T-helper 2 cell treated with Interferon-gamma antibody and Interleukin-4, amounts not matched to agents 5 μg/mL and 100 μg/mL, for 36 hours (primary cell): ENCODE measurements around the gene DRAXIN.

ENCODE experiments used
- DNase-seq: peaks from one replicate; pipeline ENCODE4 v3.0.0; 2021; ENCODE audit warnings: low spot score
- H3K27ac Mint-ChIP-seq: one replicate; pipeline ENCODE4 v1.8.0; 2021; ENCODE audit warnings: mild to moderate bottlenecking, mixed read lengths
- H3K27me3 Mint-ChIP-seq: one replicate; pipeline ENCODE4 v1.8.0; 2021; ENCODE audit warnings: low read depth, mixed read lengths
- H3K36me3 Mint-ChIP-seq: one replicate; pipeline ENCODE4 v1.8.0; 2021; ENCODE audit warnings: low read depth, mixed read lengths
- H3K4me1 Mint-ChIP-seq: one replicate; pipeline ENCODE4 v1.8.0; 2021; ENCODE audit warnings: low read depth, mixed read lengths
- H3K4me3 Mint-ChIP-seq: one replicate; pipeline ENCODE4 v1.8.0; 2022; ENCODE audit warnings: mild to moderate bottlenecking, moderate library complexity, mixed read lengths
- H3K9me3 Mint-ChIP-seq: one replicate; pipeline ENCODE4 v1.8.0; 2021; ENCODE audit warnings: mixed read lengths

The DRAXIN gene

DNA sequence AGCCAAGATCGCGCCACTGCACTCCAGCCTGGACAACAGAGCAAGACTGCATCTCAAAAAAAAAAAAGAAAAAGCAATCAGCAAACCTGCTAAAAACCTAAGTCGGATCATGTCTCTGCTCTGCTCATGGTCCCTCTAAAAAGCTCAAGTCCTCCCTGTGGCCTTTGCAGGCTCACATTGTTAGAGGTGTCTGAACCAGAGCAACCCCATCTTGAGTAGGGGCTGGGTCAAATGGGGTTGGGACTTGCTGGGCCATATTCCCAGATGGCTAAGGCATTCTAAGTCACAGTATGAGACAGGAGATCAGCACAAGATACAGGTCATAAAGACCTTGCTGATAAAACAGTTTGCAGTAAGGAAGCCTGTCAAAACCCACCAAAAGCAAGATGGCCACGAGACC, 3.0 kb upstream of the DRAXIN start:
- Mint-ChIP-seq H3K27me3 (peaks cover 47% of the 10 kb centered on the region), H3K4me3 (no peak overlapping the region), H3K4me1 (peaks cover 14% of the 10 kb centered on the region)

DNA sequence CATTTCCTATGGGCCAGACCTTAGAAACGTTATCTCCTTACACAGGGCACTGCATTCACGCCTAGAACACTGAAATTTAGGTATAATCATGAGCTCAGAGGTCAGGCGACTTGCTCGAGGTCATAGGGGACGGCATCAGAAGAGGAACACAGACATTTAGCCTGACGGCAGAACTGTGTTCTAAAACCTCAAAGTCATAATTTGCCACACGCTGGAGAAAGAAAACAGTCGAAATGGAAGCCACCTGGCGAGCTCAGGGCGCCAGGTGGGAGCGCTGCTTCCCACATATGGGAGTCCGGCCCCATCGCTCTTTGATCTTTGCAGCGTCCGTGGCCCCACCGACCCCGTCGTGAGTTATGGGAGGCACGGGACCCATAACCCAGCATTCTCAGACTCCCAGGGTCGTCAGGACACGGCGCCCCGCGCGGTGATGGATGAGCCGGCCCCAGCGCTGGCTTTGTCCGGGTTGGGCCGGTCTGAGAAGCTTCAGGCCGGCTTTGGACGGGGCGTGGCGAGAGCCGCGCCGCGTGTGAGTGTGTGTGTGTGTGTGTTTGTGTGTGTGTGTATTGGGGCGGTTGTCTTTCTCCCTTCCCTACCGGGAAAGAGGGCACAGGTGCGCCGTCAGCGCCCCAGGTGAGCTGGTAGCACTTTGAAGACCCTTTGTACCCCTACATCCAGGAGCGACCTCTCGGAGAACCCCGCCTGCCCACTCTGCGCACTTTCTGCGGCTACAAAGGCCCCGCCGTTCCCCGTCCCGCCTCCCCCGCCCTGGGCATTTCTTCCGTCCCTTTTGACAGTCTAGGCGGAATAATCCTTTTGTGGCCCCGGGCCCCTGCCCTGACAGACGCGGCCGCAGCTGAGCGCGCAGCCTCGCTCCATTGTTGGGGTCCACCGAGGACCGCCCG, 861 bp upstream of the DRAXIN start:
- H3K4me3 Mint-ChIP-seq = peak overlapping the region; percentile 17
- no peak for DNase-seq
- H3K27me3 Mint-ChIP-seq = peaks cover 54% of the 10 kb centered on the region
- no peaks in the 10 kb centered on the region for H3K9me3 Mint-ChIP-seq
- no peaks in the 10 kb centered on the region for H3K36me3 Mint-ChIP-seq
- no peak overlapping the region for H3K27ac Mint-ChIP-seq
- peaks cover 15% of the 10 kb centered on the region for H3K4me1 Mint-ChIP-seq

More for the DNA sequence above, 3.0 kb upstream of the DRAXIN start:
- Mint-ChIP-seq H3K36me3 (no peaks in the 10 kb centered on the region), H3K9me3 (no peaks in the 10 kb centered on the region), H3K27ac (no peak overlapping the region)
- DNase-seq = no peak

DNA sequence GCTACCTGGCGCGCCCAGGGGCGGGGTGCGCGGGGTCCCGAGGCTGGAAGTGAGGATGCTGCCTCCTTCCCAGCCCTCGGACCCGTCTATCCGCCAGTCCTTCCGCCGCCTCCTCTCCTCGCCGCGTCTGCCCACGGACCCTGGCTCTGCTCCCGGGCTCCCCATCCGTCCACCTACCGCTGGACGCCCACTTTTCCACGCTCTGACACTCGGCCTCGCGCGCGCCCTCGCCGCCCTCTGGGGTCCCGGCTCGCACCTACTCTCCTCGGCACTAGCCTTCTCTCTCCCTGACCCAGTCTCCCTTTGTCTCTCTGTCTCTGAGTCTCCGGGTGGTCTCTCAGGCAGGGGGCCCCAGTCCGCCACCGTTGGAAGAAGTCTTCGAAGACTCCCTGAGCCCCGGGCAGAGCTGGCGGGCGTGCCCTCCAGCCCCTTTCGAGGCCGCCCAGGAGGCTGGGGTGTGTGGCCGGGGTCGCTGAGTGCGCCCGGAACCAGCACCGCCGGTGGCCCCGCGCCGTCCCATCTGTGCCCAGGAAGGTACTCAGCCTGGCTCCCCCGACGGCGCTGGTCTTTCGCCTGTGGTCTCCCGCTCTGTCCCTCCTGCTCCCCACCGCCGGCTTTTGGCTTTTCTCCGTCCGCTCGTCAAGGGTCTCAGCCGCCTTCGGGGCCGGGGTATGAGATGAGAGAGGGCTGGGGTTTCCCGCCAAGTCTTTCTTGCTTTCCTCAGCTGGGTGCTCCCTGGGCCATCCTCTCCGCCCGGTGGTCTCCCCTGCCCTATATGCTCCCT, 610 bp downstream of the DRAXIN start:
- peaks cover 15% of the 10 kb centered on the region for H3K4me1 Mint-ChIP-seq
- peaks cover 51% of the 10 kb centered on the region for H3K27me3 Mint-ChIP-seq
- no peak overlapping the region for H3K27ac Mint-ChIP-seq
- no peak for DNase-seq
- H3K36me3 Mint-ChIP-seq = no peaks in the 10 kb centered on the region
- peak overlapping the region; percentile 56 for H3K4me3 Mint-ChIP-seq
- no peaks in the 10 kb centered on the region for H3K9me3 Mint-ChIP-seq

DNA sequence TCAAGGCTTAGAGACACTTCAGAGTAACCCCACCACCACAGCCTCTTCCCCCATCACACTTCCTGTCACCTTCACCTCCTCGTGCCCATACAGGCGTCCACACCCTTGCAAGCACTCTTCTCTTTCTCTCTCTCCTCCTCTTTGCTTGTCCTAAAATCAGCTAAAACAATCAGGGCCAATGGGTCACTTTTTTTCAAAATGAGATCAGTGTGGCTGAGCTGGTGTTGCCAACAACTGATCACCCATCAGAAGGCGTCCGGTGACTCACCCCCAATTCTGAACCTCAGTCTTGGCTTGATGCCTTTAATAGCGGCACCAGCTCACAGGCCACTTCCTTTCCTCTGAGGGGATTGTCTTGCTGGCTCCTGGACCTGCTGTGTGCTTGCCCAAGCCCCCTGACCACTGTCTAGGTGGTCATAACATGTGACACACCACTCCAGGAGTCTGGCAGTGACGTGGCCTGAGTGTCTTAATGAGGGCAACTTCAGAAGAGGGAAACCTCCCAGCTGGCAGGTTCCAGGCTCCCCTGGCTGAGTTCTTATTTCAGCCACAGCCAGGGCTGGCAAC, 1.6 kb downstream of the DRAXIN start:
- Mint-ChIP-seq H3K4me1 (peaks cover 18% of the 10 kb centered on the region), H3K9me3 (no peaks in the 10 kb centered on the region), H3K27ac (no peak overlapping the region), H3K27me3 (peaks cover 48% of the 10 kb centered on the region), H3K4me3 (peak overlapping the region; percentile 56), H3K36me3 (no peaks in the 10 kb centered on the region)
- DNase-seq = peak; percentile 30

DNA sequence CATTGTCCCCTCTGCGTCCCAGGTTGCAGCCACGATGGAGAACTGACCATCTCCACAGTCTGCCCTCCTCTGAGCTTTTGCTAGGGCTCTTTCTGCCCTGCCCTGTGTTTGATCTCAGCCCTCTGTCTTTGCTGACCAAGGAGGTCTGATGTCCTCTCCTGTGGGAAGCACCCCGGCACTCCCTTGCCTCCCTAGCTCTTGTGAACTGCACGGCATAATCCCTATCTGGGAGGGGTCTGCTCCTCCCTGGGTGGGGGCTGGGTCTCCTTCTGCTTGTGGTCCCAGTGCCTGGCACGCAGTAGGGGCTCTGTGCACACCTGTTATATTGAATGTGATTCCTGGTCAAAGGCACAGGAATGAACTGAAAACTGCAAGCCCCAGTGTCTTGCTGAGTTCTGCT, 2.4 kb downstream of the DRAXIN start:
- no peak for DNase-seq
- no peak overlapping the region for H3K4me3 Mint-ChIP-seq
- no peaks in the 10 kb centered on the region for H3K36me3 Mint-ChIP-seq
- H3K27ac Mint-ChIP-seq = no peak overlapping the region
- H3K27me3 Mint-ChIP-seq = peaks cover 46% of the 10 kb centered on the region
- peaks cover 18% of the 10 kb centered on the region for H3K4me1 Mint-ChIP-seq
- no peaks in the 10 kb centered on the region for H3K9me3 Mint-ChIP-seq

DNA sequence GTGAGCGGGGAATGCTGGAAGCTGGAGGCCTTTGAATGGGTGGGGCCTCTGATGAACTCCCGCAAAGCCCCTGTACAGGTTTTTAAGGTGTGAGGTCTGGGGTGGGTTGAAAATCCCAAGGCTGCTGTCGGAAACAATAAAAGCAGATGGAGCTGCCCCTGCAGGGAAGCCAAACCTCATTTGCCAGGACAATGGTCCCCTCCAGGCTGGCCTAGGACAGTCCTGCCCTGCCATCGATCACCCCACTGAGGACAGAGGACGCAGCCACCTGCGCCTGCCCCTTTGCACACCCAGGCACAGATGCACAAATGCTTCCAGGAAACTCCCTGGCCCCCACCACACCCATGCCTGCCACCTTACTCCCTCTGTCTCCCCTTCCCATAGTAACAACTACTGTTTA, 4.4 kb downstream of the DRAXIN start:
- Mint-ChIP-seq H3K36me3 (no peaks in the 10 kb centered on the region), H3K4me3 (no peak overlapping the region), H3K27me3 (peaks cover 34% of the 10 kb centered on the region), H3K27ac (no peak overlapping the region), H3K9me3 (no peaks in the 10 kb centered on the region), H3K4me1 (peaks cover 16% of the 10 kb centered on the region)
- DNase-seq = no peak

DNA sequence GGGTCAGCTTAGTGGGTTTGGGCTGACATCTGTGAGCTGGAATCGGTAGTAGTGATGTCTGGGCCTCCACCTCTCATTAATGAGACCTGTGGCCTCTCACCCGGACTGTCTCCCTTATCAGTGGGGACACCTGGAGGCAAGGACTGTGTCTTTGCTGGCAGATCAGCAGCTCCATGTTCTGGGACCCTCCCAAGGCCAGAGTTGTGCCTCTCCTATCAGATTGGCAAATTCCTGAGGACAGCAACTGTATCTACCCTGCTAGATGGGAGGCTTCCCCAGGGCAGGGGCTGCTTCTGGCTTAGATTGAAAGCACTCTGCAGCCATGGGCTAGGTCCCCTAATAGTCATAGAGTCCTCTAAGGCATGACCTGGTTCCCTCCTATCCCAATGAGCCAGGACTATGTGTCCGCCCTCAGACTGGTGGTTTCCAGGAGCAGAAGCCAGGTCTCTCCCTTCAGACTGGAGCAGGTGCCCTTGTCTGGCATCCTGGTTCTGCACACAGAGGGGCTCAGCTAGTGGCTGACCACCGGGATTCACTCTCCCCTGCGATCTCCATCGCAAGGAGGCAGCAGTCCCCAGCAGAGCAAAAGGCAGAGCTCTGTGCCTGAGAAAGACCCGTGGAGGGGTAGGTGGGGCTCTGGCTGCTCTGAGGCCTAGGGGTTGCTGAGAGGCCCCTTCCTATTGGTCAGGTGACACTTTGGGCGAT, 5.8 kb downstream of the DRAXIN start:
- no peak overlapping the region for H3K4me3 Mint-ChIP-seq
- DNase-seq = no peak
- no peaks in the 10 kb centered on the region for H3K9me3 Mint-ChIP-seq
- peaks cover 31% of the 10 kb centered on the region for H3K27me3 Mint-ChIP-seq
- H3K27ac Mint-ChIP-seq = no peak overlapping the region
- H3K36me3 Mint-ChIP-seq = no peaks in the 10 kb centered on the region
- H3K4me1 Mint-ChIP-seq = peaks cover 13% of the 10 kb centered on the region

DNA sequence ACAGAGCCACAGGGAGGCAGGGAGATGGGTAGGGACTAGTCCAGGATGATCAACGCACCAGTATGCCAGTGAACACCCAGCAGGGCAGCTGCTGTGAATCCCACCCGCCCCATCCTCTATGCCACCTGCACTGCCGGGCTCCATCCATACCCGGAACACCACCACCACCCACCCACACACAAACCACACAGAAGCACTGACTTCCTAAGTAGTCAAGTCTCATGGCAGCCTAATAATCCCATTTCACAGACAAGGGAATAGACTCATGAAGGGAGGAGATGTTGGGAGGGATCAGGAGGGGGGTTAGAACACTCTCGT, 6.3 kb downstream of the DRAXIN start:
- H3K27ac Mint-ChIP-seq = no peak overlapping the region
- peaks cover 10% of the 10 kb centered on the region for H3K4me1 Mint-ChIP-seq
- no peak for DNase-seq
- H3K4me3 Mint-ChIP-seq = no peak overlapping the region
- peaks cover 25% of the 10 kb centered on the region for H3K27me3 Mint-ChIP-seq
- no peaks in the 10 kb centered on the region for H3K9me3 Mint-ChIP-seq
- no peaks in the 10 kb centered on the region for H3K36me3 Mint-ChIP-seq

DNA sequence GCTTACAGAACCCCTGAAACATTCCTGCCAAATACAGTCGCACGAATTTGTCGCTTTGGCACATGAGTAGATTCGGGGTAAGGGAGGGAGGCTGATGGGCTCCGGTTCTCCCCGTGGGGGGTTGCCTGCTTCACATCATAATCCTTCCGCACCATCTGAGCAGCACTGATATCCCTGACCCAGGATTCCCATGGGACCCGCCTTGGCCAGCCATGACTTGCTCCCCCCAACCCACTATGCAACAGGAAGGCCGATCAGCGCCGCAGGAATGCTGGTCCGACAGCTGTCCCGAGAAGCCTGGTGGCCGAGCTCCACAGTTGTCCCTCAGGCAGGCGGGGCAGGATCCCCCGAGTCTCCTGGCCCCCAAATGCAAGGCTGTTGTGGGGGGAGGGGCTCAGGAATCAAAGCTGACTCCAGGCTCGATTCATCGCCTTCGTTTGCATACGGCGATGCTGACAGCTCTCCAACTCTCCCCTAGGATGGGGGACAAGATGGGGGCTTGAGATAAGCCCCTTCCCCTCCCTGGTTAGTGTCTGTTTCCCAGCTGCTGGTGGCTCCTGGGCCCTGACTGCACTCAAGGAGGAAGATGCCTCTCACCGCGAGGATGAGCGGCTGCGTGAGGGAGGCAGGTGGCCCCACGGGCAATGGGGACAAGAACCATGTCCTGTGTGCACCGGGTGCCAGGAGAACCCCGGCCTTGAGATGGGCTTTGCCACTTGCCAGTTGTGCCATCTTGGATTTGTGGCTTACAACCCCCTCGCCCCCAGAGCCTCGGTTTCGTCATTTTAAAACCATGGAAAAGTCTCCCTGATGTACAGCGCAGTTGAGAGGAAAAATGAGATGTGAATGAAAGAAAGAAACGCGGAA, 9.3 kb downstream of the DRAXIN start:
- no peak for DNase-seq
- H3K27me3 Mint-ChIP-seq = peaks cover 14% of the 10 kb centered on the region
- no peaks in the 10 kb centered on the region for H3K36me3 Mint-ChIP-seq
- H3K4me3 Mint-ChIP-seq = no peak overlapping the region
- H3K27ac Mint-ChIP-seq = no peak overlapping the region
- H3K4me1 Mint-ChIP-seq = peaks cover 2% of the 10 kb centered on the region
- no peaks in the 10 kb centered on the region for H3K9me3 Mint-ChIP-seq

DNA sequence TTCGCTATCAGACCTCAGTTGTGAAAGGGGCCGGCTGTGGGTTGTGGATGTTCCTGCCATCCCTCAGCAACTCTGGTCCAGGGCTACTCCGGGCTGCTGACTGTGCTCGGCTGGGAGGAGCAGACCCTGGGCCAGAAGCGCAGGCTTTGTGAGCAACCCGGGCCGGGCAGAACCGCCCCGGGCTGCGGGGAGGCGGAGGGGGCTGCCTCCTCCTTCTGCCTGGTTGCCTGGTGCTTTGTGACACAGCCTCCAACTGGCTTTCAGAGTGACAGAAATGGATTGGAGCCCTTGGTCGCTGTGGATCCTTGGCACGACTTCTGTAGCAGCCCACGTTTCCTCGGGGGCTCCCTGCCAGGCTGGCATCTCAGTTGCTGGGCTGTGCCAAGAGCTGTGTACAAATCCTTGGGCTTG, 10.0 kb downstream of the DRAXIN start:
- H3K27me3 Mint-ChIP-seq = peaks cover 14% of the 10 kb centered on the region
- no peak for DNase-seq
- H3K9me3 Mint-ChIP-seq = no peaks in the 10 kb centered on the region
- H3K27ac Mint-ChIP-seq = no peak overlapping the region
- no peak overlapping the region for H3K4me3 Mint-ChIP-seq
- no peaks in the 10 kb centered on the region for H3K36me3 Mint-ChIP-seq
- peaks cover 2% of the 10 kb centered on the region for H3K4me1 Mint-ChIP-seq

DNA sequence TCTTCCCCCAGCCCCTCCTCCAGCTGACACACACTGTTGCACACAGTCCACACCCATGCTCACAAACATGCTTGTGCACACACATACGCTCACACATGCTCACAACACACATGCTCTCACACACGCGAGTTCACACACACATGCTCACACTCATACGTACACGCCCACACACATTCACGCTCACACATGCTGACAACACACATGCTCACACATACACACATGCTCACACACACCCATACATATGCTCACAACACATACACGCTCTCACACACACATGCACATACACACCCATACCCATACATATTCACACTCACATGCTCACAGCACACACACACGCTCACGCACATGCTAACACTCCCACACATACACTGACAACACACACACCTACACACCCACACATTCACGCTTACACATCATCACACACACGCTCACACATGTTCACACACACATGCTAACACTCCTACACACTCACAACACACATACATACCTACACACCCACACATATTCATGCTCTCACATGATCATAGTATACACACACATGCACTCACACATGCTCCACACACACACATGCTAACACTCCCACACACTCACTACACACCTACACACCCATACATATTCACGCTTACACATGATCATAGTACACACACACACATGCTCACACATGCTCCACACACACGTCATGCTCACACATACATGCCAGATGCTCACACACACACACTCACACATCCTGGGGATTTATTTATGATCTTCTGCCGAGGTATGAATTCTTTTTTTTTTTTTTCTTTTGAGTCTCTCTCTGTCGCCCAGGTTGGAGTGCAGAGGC, 10.7 kb downstream of the DRAXIN start:
- no peaks in the 10 kb centered on the region for H3K9me3 Mint-ChIP-seq
- H3K36me3 Mint-ChIP-seq = no peaks in the 10 kb centered on the region
- H3K27me3 Mint-ChIP-seq = peaks cover 11% of the 10 kb centered on the region
- no peak overlapping the region for H3K4me3 Mint-ChIP-seq
- no peak for DNase-seq
- peaks cover 2% of the 10 kb centered on the region for H3K4me1 Mint-ChIP-seq
- H3K27ac Mint-ChIP-seq = no peak overlapping the region

DNA sequence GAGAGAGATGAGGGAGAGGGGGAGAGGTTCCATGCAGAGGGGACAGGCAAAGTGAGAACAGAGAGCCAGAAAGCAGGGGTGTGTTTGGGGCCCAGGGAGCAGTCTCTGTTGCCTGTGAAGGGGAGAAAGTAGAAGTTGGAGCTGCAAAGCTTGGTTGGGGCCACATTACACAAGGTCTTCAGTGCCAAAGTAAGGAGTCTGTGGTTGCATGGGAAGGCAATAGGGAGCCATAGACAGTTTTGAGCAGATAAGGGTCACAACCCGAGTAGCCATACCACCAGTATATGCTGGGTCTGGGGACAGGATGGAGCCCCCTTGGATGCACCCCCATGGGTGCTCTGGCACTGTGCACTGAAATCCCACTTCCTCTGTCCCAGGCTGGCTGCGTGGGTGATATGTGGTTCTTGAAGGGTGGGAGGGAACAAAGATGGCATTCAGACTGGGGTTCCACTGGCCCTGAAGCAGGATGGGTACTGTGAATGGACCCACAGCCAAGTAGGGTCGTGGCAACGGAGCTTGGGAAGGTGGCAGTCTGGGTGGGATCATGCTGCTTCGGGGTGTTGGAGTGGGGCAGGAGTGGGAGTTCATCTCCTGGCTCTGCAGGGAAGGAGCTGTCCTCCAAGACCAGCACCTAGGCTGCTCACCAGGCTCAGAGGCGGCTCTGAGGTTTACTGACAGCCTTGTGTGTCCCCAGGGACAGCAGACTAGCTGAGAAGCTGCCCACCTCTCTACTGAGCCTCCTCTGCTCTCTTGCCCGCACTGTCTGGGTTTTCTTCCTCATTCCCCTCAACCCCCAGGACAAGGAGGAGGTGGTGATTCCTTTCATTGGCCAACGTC, 12.1 kb downstream of the DRAXIN start:
- H3K27ac Mint-ChIP-seq = no peak overlapping the region
- peaks cover 6% of the 10 kb centered on the region for H3K27me3 Mint-ChIP-seq
- no peaks in the 10 kb centered on the region for H3K4me1 Mint-ChIP-seq
- H3K36me3 Mint-ChIP-seq = no peaks in the 10 kb centered on the region
- no peaks in the 10 kb centered on the region for H3K9me3 Mint-ChIP-seq
- no peak overlapping the region for H3K4me3 Mint-ChIP-seq
- no peak for DNase-seq
